HUDEP-2 (cell line): ENCODE results near the gene INHBC.

Experiments
- DNase-seq, 76 experiments: peaks; one replicate each; lab custom pipeline; 2025; ENCODE audit not compliant: unreplicated experiment in 76 of 76; lab: John Stamatoyannopoulos, UW

Gene INHBC

GRCh38 chr12:57465747-57466505, 31.3 kb downstream of the INHBC start:
- no peak for DNase-seq

- DNase-seq = no peak
Observed at GRCh38 chr12:57467212-57467874, 32.8 kb downstream of the INHBC start.

- no peak for DNase-seq
Observed at GRCh38 chr12:57467915-57468314, 33.3 kb downstream of the INHBC start.

- peak in 8 of 76 experiments; percentile 9 to 27 (median 14) for DNase-seq
Observed at GRCh38 chr12:57469296-57470164, 34.9 kb downstream of the INHBC start.

GRCh38 chr12:57470286-57470969, 35.8 kb downstream of the INHBC start:
- no peak for DNase-seq

GRCh38 chr12:57470970-57471656, 36.5 kb downstream of the INHBC start:
- DNase-seq = no peak

- no peak for DNase-seq
Observed at GRCh38 chr12:57471661-57472060, 37.1 kb downstream of the INHBC start.

- no peak for DNase-seq
Observed at GRCh38 chr12:57472391-57472790, 37.8 kb downstream of the INHBC start.

- no peak for DNase-seq
Observed at GRCh38 chr12:57473392-57473791, 38.8 kb downstream of the INHBC start.

- DNase-seq = no peak
Observed at GRCh38 chr12:57473886-57474285, 39.3 kb downstream of the INHBC start.

GRCh38 chr12:57474430-57474829, 39.8 kb downstream of the INHBC start:
- peak in 2 of 76 experiments; percentile 5 to 12 for DNase-seq

- DNase-seq = no peak
Observed at GRCh38 chr12:57474862-57475261, 40.3 kb downstream of the INHBC start.

GRCh38 chr12:57475271-57476161, 40.9 kb downstream of the INHBC start:
- DNase-seq = no peak

- peak in 16 of 76 experiments; percentile 11 to 60 (median 32) for DNase-seq
Observed at GRCh38 chr12:57476162-57476992, 41.8 kb downstream of the INHBC start.

GRCh38 chr12:57476993-57477709, 42.6 kb downstream of the INHBC start:
- DNase-seq = no peak

GRCh38 chr12:57477710-57478681, 43.4 kb downstream of the INHBC start:
- peak in 1 of 76 experiments; percentile 8 for DNase-seq

GRCh38 chr12:57479043-57479375, 44.4 kb downstream of the INHBC start:
- DNase-seq = no peak
